WTC11 (cell line): ENCODE data around the gene RAB17.

Experiments used
- ATF1 ChIP-seq: sonication (generic); formaldehyde crosslinking; IDR thresholded peaks from 2 replicates; pipeline ENCODE4 v1.8.1; 2023; ENCODE audit warnings: mild to moderate bottlenecking, moderate library complexity, missing genetic modification reagents
- CREM ChIP-seq: sonication (generic); formaldehyde crosslinking; IDR thresholded peaks from 2 replicates; pipeline ENCODE4 v1.8.1; 2022; ENCODE audit warnings: mild to moderate bottlenecking, missing genetic modification reagents, moderate library complexity
- ELF4 ChIP-seq: sonication (generic); formaldehyde crosslinking; IDR thresholded peaks from 2 replicates; pipeline ENCODE4 v1.8.1; 2022; ENCODE audit warnings: low read depth, mild to moderate bottlenecking, moderate library complexity, missing genetic modification reagents
- GABPB1 ChIP-seq: sonication (generic); formaldehyde crosslinking; IDR thresholded peaks from 2 replicates; pipeline ENCODE4 v1.8.1; 2023; ENCODE audit warnings: mild to moderate bottlenecking, missing genetic modification reagents
- SP1 ChIP-seq: sonication (generic); formaldehyde crosslinking; conservative IDR thresholded peaks from 2 replicates; pipeline ENCODE4 v1.8.1; 2022; ENCODE audit warnings: missing genetic modification reagents
- ZNF232 ChIP-seq: sonication (generic); formaldehyde crosslinking; IDR thresholded peaks from 2 replicates; pipeline ENCODE4 v1.8.0; 2022; ENCODE audit warnings: mild to moderate bottlenecking, missing genetic modification reagents
- TF ChIP-seq, protein P1 (sequence below): fragments of 200-600 bp; IDR thresholded peaks from 2 replicates; pipeline ENCODE4 v1.8.0; 2022; ENCODE audit warnings: antibody characterized with exemption
- TF ChIP-seq, protein P2 (sequence below): sonication (generic); formaldehyde crosslinking; IDR thresholded peaks from 2 replicates; pipeline ENCODE4 v1.8.0; 2022; ENCODE audit warnings: mild to moderate bottlenecking, missing genetic modification reagents
- TF ChIP-seq, protein P3 (sequence below): sonication (generic); formaldehyde crosslinking; IDR thresholded peaks from 2 replicates; pipeline ENCODE4 v1.8.1; 2022; ENCODE audit warnings: missing genetic modification reagents, borderline replicate concordance
- TF ChIP-seq, protein P4 (sequence below): sonication (generic); formaldehyde crosslinking; IDR thresholded peaks from 2 replicates; pipeline ENCODE4 v1.8.1; 2023; ENCODE audit warnings: mild to moderate bottlenecking, missing genetic modification reagents, moderate library complexity
- TF ChIP-seq, protein P5 (sequence below): sonication (generic); formaldehyde crosslinking; IDR thresholded peaks from 2 replicates; pipeline ENCODE4 v1.8.0; 2022; ENCODE audit warnings: missing genetic modification reagents
- TF ChIP-seq, protein P6 (sequence below): fragments of 250-450 bp; sonication (Bioruptor Pico); IDR thresholded peaks from 2 replicates; pipeline ENCODE4 v1.9.0; 2021; ENCODE audit warnings: mild to moderate bottlenecking
- TF ChIP-seq, protein P7 (sequence below): sonication (generic); formaldehyde crosslinking; IDR thresholded peaks from 2 replicates; pipeline ENCODE4 v1.8.0; 2022; ENCODE audit warnings: mild to moderate bottlenecking, missing genetic modification reagents

DNA sequence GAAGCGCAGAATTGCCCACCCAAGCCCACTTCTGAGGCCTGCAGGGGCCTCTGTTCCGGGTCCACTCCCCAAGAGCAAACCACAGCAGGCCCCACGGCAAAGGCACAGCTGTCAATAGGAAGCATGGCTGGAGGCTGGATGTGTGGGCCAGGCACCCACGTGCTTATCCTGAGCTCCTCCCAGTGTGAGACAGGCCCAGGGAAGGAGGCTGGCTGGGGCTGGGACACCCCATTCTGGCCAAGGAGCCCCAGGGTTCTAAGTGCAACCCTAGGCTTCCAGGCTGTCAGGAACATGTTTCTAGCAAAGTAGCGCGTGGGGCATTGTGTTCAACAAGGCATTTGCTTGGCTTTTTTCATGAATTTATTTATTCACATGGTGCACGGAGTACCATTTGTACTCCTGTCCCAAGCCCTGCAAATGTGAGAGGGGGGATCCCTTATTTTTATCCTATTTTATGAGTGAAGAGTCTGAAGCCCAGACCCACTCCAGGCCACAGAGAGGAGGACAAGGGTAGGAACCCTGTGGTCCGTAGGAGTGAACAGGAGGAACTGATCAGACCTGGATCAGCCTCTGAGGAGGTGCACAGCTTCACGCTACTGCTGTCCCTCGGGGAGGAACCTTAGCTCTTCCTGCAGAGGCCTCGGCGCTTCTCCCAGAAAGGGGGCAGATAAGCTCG, 6.1 kb upstream of the RAB17 start:
- TF ChIP-seq CREM (CRISPR knock-in tag), result no peak
- TF ChIP-seq, protein P1, sequence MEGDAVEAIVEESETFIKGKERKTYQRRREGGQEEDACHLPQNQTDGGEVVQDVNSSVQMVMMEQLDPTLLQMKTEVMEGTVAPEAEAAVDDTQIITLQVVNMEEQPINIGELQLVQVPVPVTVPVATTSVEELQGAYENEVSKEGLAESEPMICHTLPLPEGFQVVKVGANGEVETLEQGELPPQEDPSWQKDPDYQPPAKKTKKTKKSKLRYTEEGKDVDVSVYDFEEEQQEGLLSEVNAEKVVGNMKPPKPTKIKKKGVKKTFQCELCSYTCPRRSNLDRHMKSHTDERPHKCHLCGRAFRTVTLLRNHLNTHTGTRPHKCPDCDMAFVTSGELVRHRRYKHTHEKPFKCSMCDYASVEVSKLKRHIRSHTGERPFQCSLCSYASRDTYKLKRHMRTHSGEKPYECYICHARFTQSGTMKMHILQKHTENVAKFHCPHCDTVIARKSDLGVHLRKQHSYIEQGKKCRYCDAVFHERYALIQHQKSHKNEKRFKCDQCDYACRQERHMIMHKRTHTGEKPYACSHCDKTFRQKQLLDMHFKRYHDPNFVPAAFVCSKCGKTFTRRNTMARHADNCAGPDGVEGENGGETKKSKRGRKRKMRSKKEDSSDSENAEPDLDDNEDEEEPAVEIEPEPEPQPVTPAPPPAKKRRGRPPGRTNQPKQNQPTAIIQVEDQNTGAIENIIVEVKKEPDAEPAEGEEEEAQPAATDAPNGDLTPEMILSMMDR, result no peak
- TF ChIP-seq, protein P2, sequence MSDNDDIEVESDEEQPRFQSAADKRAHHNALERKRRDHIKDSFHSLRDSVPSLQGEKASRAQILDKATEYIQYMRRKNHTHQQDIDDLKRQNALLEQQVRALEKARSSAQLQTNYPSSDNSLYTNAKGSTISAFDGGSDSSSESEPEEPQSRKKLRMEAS, result no peak
- no peak for TF ChIP-seq SP1
- TF ChIP-seq, protein P3, sequence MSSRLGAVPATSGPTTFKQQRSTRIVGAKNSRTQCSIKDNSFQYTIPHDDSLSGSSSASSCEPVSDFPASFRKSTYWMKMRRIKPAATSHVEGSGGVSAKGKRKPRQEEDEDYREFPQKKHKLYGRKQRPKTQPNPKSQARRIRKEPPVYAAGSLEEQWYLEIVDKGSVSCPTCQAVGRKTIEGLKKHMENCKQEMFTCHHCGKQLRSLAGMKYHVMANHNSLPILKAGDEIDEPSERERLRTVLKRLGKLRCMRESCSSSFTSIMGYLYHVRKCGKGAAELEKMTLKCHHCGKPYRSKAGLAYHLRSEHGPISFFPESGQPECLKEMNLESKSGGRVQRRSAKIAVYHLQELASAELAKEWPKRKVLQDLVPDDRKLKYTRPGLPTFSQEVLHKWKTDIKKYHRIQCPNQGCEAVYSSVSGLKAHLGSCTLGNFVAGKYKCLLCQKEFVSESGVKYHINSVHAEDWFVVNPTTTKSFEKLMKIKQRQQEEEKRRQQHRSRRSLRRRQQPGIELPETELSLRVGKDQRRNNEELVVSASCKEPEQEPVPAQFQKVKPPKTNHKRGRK (CRISPR knock-in tag), result no peak
- TF ChIP-seq ATF1 (CRISPR knock-in tag), result no peak
- TF ChIP-seq, protein P4, sequence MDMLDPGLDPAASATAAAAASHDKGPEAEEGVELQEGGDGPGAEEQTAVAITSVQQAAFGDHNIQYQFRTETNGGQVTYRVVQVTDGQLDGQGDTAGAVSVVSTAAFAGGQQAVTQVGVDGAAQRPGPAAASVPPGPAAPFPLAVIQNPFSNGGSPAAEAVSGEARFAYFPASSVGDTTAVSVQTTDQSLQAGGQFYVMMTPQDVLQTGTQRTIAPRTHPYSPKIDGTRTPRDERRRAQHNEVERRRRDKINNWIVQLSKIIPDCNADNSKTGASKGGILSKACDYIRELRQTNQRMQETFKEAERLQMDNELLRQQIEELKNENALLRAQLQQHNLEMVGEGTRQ (CRISPR knock-in tag), result no peak
- no peak for TF ChIP-seq GABPB1 (CRISPR knock-in tag)
- TF ChIP-seq, protein P5, sequence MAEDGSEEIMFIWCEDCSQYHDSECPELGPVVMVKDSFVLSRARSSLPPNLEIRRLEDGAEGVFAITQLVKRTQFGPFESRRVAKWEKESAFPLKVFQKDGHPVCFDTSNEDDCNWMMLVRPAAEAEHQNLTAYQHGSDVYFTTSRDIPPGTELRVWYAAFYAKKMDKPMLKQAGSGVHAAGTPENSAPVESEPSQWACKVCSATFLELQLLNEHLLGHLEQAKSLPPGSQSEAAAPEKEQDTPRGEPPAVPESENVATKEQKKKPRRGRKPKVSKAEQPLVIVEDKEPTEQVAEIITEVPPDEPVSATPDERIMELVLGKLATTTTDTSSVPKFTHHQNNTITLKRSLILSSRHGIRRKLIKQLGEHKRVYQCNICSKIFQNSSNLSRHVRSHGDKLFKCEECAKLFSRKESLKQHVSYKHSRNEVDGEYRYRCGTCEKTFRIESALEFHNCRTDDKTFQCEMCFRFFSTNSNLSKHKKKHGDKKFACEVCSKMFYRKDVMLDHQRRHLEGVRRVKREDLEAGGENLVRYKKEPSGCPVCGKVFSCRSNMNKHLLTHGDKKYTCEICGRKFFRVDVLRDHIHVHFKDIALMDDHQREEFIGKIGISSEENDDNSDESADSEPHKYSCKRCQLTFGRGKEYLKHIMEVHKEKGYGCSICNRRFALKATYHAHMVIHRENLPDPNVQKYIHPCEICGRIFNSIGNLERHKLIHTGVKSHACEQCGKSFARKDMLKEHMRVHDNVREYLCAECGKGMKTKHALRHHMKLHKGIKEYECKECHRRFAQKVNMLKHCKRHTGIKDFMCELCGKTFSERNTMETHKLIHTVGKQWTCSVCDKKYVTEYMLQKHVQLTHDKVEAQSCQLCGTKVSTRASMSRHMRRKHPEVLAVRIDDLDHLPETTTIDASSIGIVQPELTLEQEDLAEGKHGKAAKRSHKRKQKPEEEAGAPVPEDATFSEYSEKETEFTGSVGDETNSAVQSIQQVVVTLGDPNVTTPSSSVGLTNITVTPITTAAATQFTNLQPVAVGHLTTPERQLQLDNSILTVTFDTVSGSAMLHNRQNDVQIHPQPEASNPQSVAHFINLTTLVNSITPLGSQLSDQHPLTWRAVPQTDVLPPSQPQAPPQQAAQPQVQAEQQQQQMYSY (CRISPR knock-in tag), result no peak
- TF ChIP-seq, protein P6, sequence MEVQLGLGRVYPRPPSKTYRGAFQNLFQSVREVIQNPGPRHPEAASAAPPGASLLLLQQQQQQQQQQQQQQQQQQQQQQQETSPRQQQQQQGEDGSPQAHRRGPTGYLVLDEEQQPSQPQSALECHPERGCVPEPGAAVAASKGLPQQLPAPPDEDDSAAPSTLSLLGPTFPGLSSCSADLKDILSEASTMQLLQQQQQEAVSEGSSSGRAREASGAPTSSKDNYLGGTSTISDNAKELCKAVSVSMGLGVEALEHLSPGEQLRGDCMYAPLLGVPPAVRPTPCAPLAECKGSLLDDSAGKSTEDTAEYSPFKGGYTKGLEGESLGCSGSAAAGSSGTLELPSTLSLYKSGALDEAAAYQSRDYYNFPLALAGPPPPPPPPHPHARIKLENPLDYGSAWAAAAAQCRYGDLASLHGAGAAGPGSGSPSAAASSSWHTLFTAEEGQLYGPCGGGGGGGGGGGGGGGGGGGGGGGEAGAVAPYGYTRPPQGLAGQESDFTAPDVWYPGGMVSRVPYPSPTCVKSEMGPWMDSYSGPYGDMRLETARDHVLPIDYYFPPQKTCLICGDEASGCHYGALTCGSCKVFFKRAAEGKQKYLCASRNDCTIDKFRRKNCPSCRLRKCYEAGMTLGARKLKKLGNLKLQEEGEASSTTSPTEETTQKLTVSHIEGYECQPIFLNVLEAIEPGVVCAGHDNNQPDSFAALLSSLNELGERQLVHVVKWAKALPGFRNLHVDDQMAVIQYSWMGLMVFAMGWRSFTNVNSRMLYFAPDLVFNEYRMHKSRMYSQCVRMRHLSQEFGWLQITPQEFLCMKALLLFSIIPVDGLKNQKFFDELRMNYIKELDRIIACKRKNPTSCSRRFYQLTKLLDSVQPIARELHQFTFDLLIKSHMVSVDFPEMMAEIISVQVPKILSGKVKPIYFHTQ (CRISPR knock-in tag), result no peak
- TF ChIP-seq ELF4 (CRISPR knock-in tag), result no peak
- TF ChIP-seq, protein P7, sequence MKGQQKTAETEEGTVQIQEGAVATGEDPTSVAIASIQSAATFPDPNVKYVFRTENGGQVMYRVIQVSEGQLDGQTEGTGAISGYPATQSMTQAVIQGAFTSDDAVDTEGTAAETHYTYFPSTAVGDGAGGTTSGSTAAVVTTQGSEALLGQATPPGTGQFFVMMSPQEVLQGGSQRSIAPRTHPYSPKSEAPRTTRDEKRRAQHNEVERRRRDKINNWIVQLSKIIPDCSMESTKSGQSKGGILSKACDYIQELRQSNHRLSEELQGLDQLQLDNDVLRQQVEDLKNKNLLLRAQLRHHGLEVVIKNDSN (CRISPR knock-in tag), result no peak
- TF ChIP-seq ZNF232, result no peak
